GM21786 (cell line): ENCODE results near the gene ASL.
A peak's percentile ranks its signal among the peaks of the same experiment; 100 is the strongest.
"Not testable (repeated sequence)": the region's sequence is repeated elsewhere in the genome, so short reads cannot be mapped to it uniquely, and the experiment has no call there.

Experiments used
- ATAC-seq: cut with Tn5 transposase; IDR thresholded peaks from one replicate; pipeline ENCODE4 v1.9.1; 2021; ENCODE audit not compliant: unreplicated experiment

ASL gene

GRCh38 chr7:66075590-66076461 is at the start of gene ASL:
Gene ASL, plus strand, starts transcription at chr7:66075819. Its CDS starts 263 bp downstream, at chr7:66076082.
- peak; percentile 97 for ATAC-seq

- not testable (repeated sequence) for ATAC-seq
These were observed 47.3 kb upstream of the ASL start for GRCh38 chr7:66028342-66028741.

DNA sequence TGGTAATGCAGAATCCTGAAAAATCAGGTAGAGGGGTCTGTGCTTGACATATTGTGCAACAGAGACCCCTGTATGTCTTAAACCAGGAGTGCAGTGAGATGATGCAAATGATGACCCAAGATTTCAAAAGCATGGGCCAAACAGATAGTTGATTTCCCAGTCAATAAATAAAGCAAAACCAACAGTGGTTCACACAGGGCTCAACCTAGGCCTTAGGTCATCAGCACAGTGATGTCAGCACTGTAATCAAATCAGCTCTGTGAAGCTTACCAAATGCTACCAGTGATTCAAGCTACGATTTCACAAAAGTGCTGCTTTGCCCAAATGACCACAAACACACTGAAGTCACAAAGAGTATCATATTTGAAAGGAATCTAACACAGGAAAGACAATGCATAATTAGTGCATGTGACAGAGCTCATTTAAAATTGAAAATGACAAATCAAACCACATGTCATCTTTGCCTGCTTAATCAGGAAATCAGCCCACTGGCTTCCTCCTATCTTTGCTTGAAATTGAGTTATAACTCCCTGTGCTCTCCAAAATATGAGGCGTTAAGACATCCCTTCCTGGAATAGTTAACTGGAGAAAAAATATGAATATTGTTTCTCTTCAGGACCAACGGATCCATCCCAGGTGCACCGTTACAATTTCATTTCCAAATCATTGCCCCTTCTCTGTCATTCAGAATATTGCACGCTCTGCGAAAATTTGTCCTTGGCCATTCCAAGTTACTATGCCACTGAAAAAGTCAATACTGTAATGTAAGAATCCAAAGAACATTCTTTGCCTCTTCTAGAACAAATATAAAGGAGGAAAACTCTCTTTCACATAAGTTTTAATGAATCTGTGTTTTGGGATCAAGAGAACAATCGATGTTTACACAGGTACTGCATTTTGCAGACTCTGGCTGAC is 41.9 kb upstream of the ASL start:
- ATAC-seq = no peak

DNA sequence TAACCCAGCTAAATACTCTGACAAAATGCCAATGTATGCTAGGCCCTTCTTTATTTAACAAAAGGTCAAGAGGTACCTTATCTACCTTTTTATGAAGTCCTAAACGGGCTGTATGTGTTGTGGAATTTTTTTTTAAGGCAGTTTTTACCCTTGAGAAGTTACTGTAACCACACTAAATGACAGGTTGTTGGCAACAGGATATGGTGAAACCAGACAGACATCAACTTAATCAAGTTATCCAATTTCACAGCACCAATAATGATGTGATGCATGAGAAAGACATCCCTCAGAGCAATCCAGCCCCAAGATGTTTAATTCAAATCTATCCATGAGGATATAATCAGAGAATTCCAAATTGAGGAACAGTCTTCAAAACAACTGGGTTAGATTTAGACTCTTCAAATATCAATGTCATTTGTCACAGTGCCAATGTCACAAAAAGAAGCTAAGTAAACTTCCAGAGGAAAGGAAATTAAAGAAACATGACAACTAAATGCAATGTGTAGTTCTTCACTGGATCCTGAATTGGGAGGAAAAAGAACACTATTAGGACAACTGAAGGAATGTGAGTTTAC is 41.1 kb upstream of the ASL start:
- not testable (repeated sequence) for ATAC-seq

DNA sequence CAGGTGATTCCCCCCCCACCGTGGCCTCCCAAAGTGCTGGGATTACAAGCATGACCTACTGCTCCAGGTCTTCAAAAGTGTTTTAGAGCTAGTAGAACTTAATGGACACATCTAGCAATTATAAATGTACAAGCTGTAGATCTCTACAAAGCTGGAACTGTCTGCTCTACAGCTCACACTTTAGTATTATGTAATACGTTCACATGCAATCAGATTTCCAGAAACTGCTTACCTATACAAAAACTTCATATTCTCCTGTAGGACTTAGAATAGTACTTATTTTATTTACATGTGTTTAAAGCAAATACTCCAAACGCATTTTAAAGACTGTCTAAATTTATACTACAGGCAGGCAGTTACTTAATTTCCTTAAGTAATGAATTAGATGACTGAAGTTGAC is 39.2 kb upstream of the ASL start:
- no peak for ATAC-seq

- ATAC-seq = no peak
These were observed 38.8 kb upstream of the ASL start for GRCh38 chr7:66036788-66037187.

DNA sequence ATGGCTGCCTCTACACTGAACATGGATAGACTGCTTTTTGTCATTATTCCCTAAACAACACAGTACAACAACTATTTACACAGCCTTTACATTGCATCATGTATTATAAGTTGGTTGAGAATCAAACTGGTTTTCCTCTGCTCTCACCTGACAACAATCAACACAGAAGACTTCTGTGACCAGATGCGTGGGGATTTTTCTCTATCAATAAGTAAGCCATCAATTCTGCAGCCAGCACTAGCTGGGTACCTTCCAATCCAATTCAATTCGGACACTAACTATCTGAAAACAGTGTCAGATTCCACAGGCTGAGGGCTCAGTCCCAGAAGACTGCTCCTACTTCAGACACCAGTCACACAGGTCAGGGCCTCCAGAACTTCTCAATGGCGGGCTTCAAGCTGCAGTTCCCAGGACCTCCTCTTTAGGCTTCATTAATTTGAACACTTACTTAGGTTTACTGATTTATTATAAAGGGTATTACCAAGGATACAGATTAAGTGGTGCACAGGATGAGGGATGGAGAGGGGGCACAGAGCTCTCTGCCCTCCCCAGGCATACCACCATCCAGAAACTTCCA is 36.4 kb upstream of the ASL start:
- ATAC-seq = peak; percentile 48

- ATAC-seq = no peak
These were observed 31.7 kb upstream of the ASL start for GRCh38 chr7:66043681-66044497.

DNA sequence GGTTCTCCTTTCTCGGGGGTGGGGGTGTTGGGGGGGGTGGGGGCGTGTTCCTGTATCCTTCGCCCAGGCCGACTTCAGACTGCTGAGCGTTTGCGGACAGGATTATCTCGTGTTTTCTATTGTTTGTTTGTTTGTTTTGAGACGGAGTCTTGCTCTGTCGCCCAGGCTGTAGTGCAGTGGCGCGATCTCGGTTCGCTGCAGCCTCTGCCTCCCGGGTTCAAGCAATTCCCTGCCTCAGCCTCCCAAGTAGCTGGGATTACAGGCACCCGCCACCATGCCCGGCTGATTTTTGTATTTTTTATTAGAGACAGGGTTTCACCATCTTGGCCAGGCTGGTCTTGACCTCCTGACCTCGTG is 31.1 kb upstream of the ASL start:
- ATAC-seq = not testable (repeated sequence)

DNA sequence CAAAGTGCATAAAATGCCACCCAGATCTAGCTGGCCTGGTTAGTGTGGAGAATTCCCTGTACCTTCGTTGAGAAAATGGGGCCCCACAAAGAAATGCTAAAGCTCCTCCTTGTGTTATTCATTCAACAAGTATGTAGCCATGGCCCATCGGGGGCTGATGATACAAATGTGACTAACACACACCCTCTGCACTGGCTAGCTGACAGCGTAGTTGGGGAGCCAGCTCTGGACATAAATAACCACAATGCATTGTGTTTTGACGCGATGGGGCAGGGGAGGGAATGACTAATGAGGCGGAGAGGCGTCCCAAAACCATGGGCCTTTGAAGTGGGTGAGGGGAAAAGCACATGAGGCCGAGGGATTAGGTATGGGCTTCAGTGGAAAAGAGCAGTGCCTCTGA is 28.2 kb upstream of the ASL start:
- ATAC-seq = no peak

DNA sequence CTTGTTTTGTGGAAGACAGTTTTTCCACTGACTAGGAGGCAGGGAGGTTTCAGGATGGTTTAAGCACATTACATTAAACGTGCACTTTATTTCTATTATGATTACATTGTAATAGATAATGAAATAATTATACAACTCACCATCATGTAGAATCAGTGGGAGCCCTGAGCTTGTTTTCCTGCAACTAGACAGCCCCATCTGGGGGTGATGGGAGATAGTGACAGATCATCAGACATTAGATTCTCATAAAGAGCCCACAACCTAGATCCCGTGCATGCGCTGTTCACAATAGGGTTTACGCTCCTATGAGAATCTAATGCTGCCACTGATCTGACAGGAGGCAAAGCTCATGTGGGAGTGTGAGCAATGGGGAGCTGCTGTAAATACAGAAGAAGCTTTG is 25.7 kb upstream of the ASL start:
- ATAC-seq = not testable (repeated sequence)

DNA sequence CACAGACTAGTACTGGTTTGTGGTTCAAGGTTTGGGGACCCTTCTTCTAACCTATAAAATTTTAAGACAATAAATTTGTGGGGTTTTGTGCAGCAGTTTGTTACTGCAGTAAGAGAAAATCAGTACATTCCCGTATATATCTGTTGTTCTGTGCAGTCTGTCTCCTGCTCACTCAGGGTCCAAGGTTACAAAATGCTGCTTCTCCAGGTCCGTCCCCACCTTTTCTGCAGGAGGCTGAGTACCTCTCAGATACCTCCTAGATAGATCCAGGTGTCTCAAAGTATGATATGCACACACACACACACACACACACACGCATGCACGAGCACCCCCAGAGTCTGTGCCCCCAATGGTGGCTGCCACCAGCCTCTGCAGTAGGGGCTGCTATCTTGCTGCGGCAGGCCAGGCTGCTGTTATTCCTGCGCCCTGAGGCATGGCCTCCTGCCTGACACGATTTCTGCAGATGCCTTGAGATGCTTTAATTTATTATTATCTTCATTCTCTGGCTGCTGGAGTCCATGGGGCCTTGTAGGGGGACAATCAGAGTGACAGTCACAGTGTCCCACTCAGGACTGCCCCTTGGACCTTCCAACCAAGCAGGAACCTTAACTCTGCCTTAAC is 25.2 kb upstream of the ASL start:
- ATAC-seq = no peak

DNA sequence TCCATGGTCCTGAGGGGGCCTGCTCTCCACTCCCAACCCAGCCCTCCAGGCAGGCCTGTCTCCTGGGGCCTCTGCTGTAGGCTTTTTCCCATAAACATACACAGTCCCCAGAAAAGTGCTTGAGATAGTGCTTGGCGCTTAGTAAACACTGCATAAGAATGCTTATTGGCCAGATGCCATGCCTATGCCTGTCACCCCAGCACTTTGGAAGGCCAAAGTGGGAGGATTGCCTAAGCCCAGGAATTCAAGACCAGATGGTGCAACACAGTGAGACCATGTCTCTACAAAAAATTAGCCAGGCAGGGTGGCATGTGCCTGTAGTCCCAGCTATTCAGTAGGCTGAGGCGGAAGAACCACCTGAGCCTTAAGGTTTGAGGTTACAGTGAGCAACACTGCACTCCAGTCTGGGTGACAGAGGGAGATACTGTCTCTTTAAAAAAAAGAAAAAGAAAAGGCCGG is 24.6 kb upstream of the ASL start:
- no peak for ATAC-seq

DNA sequence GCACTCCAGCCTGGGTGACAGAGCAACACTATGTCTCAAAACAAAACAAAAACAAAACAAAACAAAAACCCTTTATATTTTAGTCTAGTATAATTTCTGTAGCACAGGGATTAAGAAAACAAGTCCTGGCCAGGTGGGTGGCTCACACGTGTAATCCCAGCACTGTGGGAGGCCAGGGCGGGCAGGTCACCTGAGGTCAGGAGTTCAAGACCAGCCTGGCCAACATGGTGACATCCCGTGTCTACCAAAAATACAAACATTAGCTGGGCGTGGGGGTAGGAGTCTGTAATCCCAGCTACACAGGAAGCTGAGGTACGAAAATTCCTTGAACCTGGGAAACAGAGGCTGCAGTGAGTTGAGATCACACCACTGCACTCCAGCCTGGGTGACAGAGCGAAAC is 23.2 kb upstream of the ASL start:
- ATAC-seq = no peak

GRCh38 chr7:66054063-66054462 is 21.6 kb upstream of the ASL start:
- ATAC-seq = no peak

DNA sequence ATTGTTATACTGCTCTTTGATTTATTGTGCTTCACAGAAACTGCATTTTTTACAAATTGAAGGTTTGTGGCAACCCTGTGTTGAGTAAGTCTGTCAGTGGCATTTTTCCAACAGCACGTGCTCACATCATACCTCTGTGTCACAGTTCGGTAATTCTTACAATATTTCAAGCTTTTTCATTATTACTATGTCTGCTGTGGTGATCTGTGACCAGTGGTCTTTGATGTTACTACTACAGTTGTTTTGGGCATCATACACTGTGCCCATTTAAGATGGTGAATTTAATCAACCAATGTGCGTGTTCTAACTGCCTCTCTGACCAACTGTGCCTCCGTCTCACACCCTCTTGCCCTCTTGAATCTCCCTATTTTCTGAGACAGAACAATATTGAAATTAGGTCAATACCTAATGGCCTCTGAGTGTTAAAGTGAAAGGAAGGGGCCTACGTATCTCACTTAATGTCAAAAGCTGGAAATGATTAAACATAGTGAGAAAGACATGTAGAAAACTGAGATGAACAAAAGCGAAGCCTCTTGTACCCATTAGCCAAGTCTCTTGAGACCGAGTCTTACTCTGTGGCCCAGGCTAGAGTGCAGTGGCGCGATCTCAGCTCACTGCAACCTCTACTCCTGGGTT is 20.2 kb upstream of the ASL start:
- peak; percentile 82 for ATAC-seq

- no peak for ATAC-seq
These were observed 14.8 kb upstream of the ASL start for GRCh38 chr7:66060796-66061195.

GRCh38 chr7:66069732-66070131 is 5.9 kb upstream of the ASL start:
- ATAC-seq = no peak

DNA sequence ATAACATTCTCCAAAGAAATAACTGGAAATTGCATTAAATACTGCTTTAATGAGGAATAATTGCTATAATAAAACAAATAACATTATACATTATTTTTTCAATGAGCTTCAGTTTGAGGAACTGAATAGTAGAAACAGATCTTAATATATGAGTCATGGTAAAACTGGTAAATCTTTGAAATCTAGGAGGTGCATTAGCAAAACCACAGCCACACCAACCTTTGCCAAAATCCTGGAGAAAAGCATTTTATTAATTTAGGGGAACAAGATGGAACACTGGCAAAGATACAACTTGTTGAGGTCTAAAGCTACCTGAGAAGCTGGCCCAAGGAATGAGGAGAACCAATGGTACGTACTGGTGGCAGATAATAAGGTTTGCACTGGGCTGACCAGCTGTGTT is 5.4 kb upstream of the ASL start:
- ATAC-seq = no peak
